ENCODE measurements around the gene OPTC. TPM values are rescaled to one million over a fixed set of nuclear protein-coding genes. Genes with fewer than 3 reads are reported as not detected.

The OPTC gene
- total and polyA plus RNA-seq, 9 of the 15 experiments (the other 6 are each of a cell fraction or from before 2014, with no cell fraction given) = not detected

- Histone ChIP-seq H3K9me3 (replicated peaks; ENCODE audit: control insufficient read depth, insufficient read depth, low read depth, low read length) (no peaks in the 10 kb centered on the region), H3K4me3 (no peak overlapping the region), H3K9ac (ENCODE audit: insufficient read depth in 1 of 2, low read depth in 2 of 2, low read length in 2 of 2) (no peak overlapping the region), H3K4me1 (replicated peaks in 1 of 2; ENCODE audit: control insufficient read depth in 2 of 2, insufficient read depth in 2 of 2, low read length in 2 of 2) (no peaks in the 10 kb centered on the region), H3K27ac (ENCODE audit: extremely low read depth, low read depth, low read length) (no peak overlapping the region), H3K27me3 (ENCODE audit: control insufficient read depth in 2 of 2, insufficient read depth in 2 of 2, low read length in 2 of 2) (peaks cover 31 to 65% of the 10 kb centered on the region in 2 experiments), H3K4me2 (ENCODE audit: insufficient read depth, low read length) (no peak overlapping the region), H2AFZ (ENCODE audit: low read depth, low read length) (no peak overlapping the region), H3K9me1 (ENCODE audit: control insufficient read depth, insufficient read depth, low read length) (no peaks in the 10 kb centered on the region), H3K36me3 (ENCODE audit: control insufficient read depth, insufficient read depth, low read length) (no peaks in the 10 kb centered on the region), H4K20me1 (replicated peaks; ENCODE audit: control insufficient read depth, insufficient read depth, low read length) (peaks cover 4% of the 10 kb centered on the region; the same call in 1 of the 2 replicates), H3K79me2 (ENCODE audit: control insufficient read depth, insufficient read depth, low read length) (no peaks in the 10 kb centered on the region)
- FAIRE-seq (no peak), DNase-seq (ENCODE audit: extremely low read depth in 1 of 4, low spot score in 3 of 4) (no peak), ATAC-seq (no peak)
- no TSS peak for BruUV-seq (replicated peaks)
- ChIA-PET CTCF (ENCODE audit: low intra/inter-chr PET ratio) (no interaction called here), POLR2A (interaction anchor here (0.7 kb wide), 1 partner anchor 12 kb away, joined by 3 read pairs; no protein-coding TSS in a partner anchor)
- intact Hi-C loops (cut with micrococcal nuclease) = no loop called here
- 2% methylated on average over 5 of the region's 6 CpGs for WGBS (ENCODE audit: insufficient coverage, low coverage, missing lambda C conversion rate)
- TF ChIP-seq RAD21 (CRISPR knock-in tag; conservative IDR thresholded peaks at IDR 0.05 in 1 of 2, IDR thresholded peaks at IDR 0.05 in 1 of 2) (no peak), ZNF224 (CRISPR knock-in tag; IDR thresholded peaks at IDR 0.05) (no peak), HOXB6 (CRISPR knock-in tag; IDR thresholded peaks at IDR 0.05; ENCODE audit: borderline replicate concordance) (no peak), LARP7 (IDR thresholded peaks at IDR 0.05) (no peak)
- in situ Hi-C loops (cut with MboI) = no loop called here
Observed at GRCh38 chr1:203471841-203472240, 22.1 kb upstream of the OPTC start.

GRCh38 chr1:203473281-203473680, 20.7 kb upstream of the OPTC start:
- no peaks in the 10 kb centered on the region for H3K79me2 ChIP-seq (ENCODE audit: control insufficient read depth, insufficient read depth, low read length)
- ChIA-PET POLR2A (interaction anchor here (0.5 to 0.6 kb wide), 2 partner anchors 129 to 314 kb away, joined by 3 read pairs; no protein-coding TSS in a partner anchor), CTCF (ENCODE audit: low intra/inter-chr PET ratio) (no interaction called here)
- H3K9me1 ChIP-seq (ENCODE audit: control insufficient read depth, insufficient read depth, low read length) = no peaks in the 10 kb centered on the region
- peaks cover 37 to 66% of the 10 kb centered on the region in 2 experiments for H3K27me3 ChIP-seq (ENCODE audit: control insufficient read depth in 2 of 2, insufficient read depth in 2 of 2, low read length in 2 of 2)
- H2AFZ ChIP-seq (ENCODE audit: low read depth, low read length) = no peak overlapping the region
- H3K4me1 ChIP-seq (replicated peaks in 1 of 2; ENCODE audit: control insufficient read depth in 2 of 2, insufficient read depth in 2 of 2, low read length in 2 of 2) = no peaks in the 10 kb centered on the region
- intact Hi-C loops (cut with micrococcal nuclease) (no loop called here), in situ Hi-C loops (cut with MboI) (no loop called here)
- peaks cover 3% of the 10 kb centered on the region; the same call in 1 of the 2 replicates for H4K20me1 ChIP-seq (replicated peaks; ENCODE audit: control insufficient read depth, insufficient read depth, low read length)
- no peak overlapping the region for H3K4me3 ChIP-seq
- no peaks in the 10 kb centered on the region for H3K36me3 ChIP-seq (ENCODE audit: control insufficient read depth, insufficient read depth, low read length)
- H3K9ac ChIP-seq (ENCODE audit: insufficient read depth in 1 of 2, low read depth in 2 of 2, low read length in 2 of 2) = no peak overlapping the region
- H3K27ac ChIP-seq (ENCODE audit: extremely low read depth, low read depth, low read length) = no peak overlapping the region
- 1% methylated on average over 4 of the region's 4 CpGs for WGBS (ENCODE audit: insufficient coverage, low coverage, missing lambda C conversion rate)
- no peak overlapping the region for H3K4me2 ChIP-seq (ENCODE audit: insufficient read depth, low read length)
- BruUV-seq (replicated peaks) = no TSS peak
- no peak for ATAC-seq
- no peaks in the 10 kb centered on the region for H3K9me3 ChIP-seq (replicated peaks; ENCODE audit: control insufficient read depth, insufficient read depth, low read depth, low read length)
- DNase-seq (ENCODE audit: extremely low read depth in 1 of 4, low spot score in 3 of 4) = no peak
- FAIRE-seq = no peak
- no peak for TF ChIP-seq MED1 (CRISPR knock-in tag; IDR thresholded peaks at IDR 0.05; ENCODE audit: borderline replicate concordance)
- TF ChIP-seq ZNF592 (IDR thresholded peaks at IDR 0.05) = no peak
- TF ChIP-seq ZNF282 (CRISPR knock-in tag; IDR thresholded peaks at IDR 0.05) = no peak
- no peak for TF ChIP-seq KAT2B (IDR thresholded peaks at IDR 0.05; ENCODE audit: low read depth, low read length)
- no peak for TF ChIP-seq PTTG1 (tag; IDR thresholded peaks at IDR 0.05; ENCODE audit: low read depth)
- no peak for TF ChIP-seq ARID3B (CRISPR knock-in tag; IDR thresholded peaks at IDR 0.05; ENCODE audit: borderline replicate concordance)
- TF ChIP-seq FOXA1 (IDR thresholded peaks at IDR 0.05; ENCODE audit: borderline replicate concordance) = no peak

Data from K562 (cell line).